GM03348 (cell line): ENCODE data around the gene GRIK1.

Source experiments
- DNase-seq: peaks from one replicate; pipeline ENCODE4 v3.0.0; 2012; ENCODE audit warnings: low spot score

GRIK1 gene

GRCh38 chr21:29786496-29787360 lies 153.1 kb downstream of the GRIK1 start:
- no peak for DNase-seq

- DNase-seq = no peak
Measured at GRCh38 chr21:29777160-29777559, 162.6 kb downstream of the GRIK1 start.

GRCh38 chr21:29775462-29775861 lies 164.3 kb downstream of the GRIK1 start:
- no peak for DNase-seq

- DNase-seq = no peak
Measured at GRCh38 chr21:29771491-29772066, 168.2 kb downstream of the GRIK1 start.

GRCh38 chr21:29763674-29764073 lies 176.1 kb downstream of the GRIK1 start:
- no peak for DNase-seq

GRCh38 chr21:29762570-29763082 lies 177.2 kb downstream of the GRIK1 start:
- no peak for DNase-seq

- DNase-seq = no peak
Measured at GRCh38 chr21:29753216-29753615, 186.6 kb downstream of the GRIK1 start.

GRCh38 chr21:29751473-29752185 lies 188.2 kb downstream of the GRIK1 start:
- no peak for DNase-seq

GRCh38 chr21:29749957-29750356 lies 189.8 kb downstream of the GRIK1 start:
- no peak for DNase-seq

- no peak for DNase-seq
Measured at GRCh38 chr21:29749223-29749622, 190.6 kb downstream of the GRIK1 start.

GRCh38 chr21:29748391-29749167 lies 191.2 kb downstream of the GRIK1 start:
- DNase-seq = no peak

GRCh38 chr21:29741761-29742160 lies 198.0 kb downstream of the GRIK1 start:
- no peak for DNase-seq

GRCh38 chr21:29739176-29739575 lies 200.6 kb downstream of the GRIK1 start:
- DNase-seq = no peak

- no peak for DNase-seq
Measured at GRCh38 chr21:29738730-29739129, 201.1 kb downstream of the GRIK1 start.

- no peak for DNase-seq
Measured at GRCh38 chr21:29737186-29737585, 202.6 kb downstream of the GRIK1 start.

GRCh38 chr21:29730281-29730680 lies 209.5 kb downstream of the GRIK1 start:
- DNase-seq = no peak

- no peak for DNase-seq
Measured at GRCh38 chr21:29726044-29726443, 213.8 kb downstream of the GRIK1 start.

GRCh38 chr21:29725025-29725736 lies 214.6 kb downstream of the GRIK1 start:
- DNase-seq = no peak

- DNase-seq = no peak
Measured at GRCh38 chr21:29721964-29722363, 217.8 kb downstream of the GRIK1 start.

GRCh38 chr21:29721221-29721620 lies 218.6 kb downstream of the GRIK1 start:
- no peak for DNase-seq

- no peak for DNase-seq
Measured at GRCh38 chr21:29719521-29719920, 220.3 kb downstream of the GRIK1 start.
